Measurements from ENCODE around the gene CHST13.

CHST13 gene

GRCh38 chr3:126542340-126543241 lies 18.6 kb downstream of the CHST13 start:
- peak; percentile 53 for DNase-seq

GRCh38 chr3:126543457-126544061 lies 19.6 kb downstream of the CHST13 start:
- DNase-seq: no peak

GRCh38 chr3:126544596-126545281 lies 20.8 kb downstream of the CHST13 start:
- DNase-seq: peak; percentile 45

GRCh38 chr3:126545544-126545943 lies 21.6 kb downstream of the CHST13 start:
- DNase-seq: peak; percentile 32

GRCh38 chr3:126546013-126546412 lies 22.1 kb downstream of the CHST13 start:
- DNase-seq: peak; percentile 29

GRCh38 chr3:126546549-126547239 lies 22.7 kb downstream of the CHST13 start:
- peak; percentile 42 for DNase-seq

GRCh38 chr3:126547721-126548120 lies 23.8 kb downstream of the CHST13 start:
- DNase-seq: peak; percentile 33

GRCh38 chr3:126548556-126549466 lies 24.9 kb downstream of the CHST13 start:
- DNase-seq: peak; percentile 32

- peak; percentile 50 for DNase-seq
Measured at GRCh38 chr3:126549861-126550487, 26.0 kb downstream of the CHST13 start.

- peak; percentile 42 for DNase-seq
Measured at GRCh38 chr3:126550488-126551051, 26.6 kb downstream of the CHST13 start.

GRCh38 chr3:126551121-126551838 lies 27.3 kb downstream of the CHST13 start:
- DNase-seq: peak; percentile 45

- peak; percentile 42 for DNase-seq
Measured at GRCh38 chr3:126551839-126552687, 28.1 kb downstream of the CHST13 start.

- peak; percentile 44 for DNase-seq
Measured at GRCh38 chr3:126552688-126553283, 28.8 kb downstream of the CHST13 start.

- DNase-seq: peak; percentile 43
Measured at GRCh38 chr3:126553284-126554084, 29.5 kb downstream of the CHST13 start.

GRCh38 chr3:126554560-126555525 lies 30.9 kb downstream of the CHST13 start:
- DNase-seq: peak; percentile 43

- DNase-seq: peak; percentile 50
Measured at GRCh38 chr3:126555795-126556636, 32.1 kb downstream of the CHST13 start.

All from islet precursor cell (in vitro differentiated cells).